Measurements from ENCODE around the gene MAP4K5. TPM values are rescaled to one million over a fixed set of nuclear protein-coding genes. Genes with fewer than 3 reads are reported as not detected.

The MAP4K5 gene
- total and polyA plus RNA-seq, 4 donors, result 12.4 to 105 (median 30.2) TPM

DNA sequence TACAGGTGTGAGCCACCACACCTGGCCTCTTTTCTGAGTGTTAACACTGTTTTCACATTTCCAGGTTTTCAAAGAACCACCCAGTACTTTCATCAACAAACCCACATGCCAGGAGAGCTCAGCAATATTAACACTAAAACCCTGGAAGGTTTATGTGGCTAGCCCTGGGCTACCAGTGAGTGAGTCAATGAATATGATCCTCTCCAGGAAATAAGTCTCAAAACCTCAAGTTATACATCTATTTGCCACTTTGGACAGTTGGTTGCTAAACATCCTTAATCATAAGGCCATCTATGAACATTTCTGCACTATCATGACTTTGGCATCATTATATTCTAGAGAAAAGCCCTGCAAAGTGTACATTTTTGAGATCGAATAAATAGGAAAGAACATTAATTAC is 129.4 kb downstream of the MAP4K5 start:
- WGBS, 2 donors, result 44 to 63% methylated on average over 1 of the region's 1 CpG
- H3K36me3 ChIP-seq (ENCODE audit: control insufficient read depth in 4 of 4, insufficient read depth in 4 of 4, low read length in 4 of 4), result no peaks in the 10 kb centered on the region
- H3K27ac ChIP-seq (ENCODE audit: low read depth in 1 of 2, low read length in 1 of 2), result no peak overlapping the region
- no peak for DNase-seq
- no peaks in the 10 kb centered on the region for H3K9me3 ChIP-seq (ENCODE audit: control insufficient read depth in 4 of 4, insufficient read depth in 3 of 4, low read length in 3 of 4)
- no peaks in the 10 kb centered on the region for H3K27me3 ChIP-seq (ENCODE audit: control insufficient read depth in 3 of 3, insufficient read depth in 3 of 3, low read length in 2 of 3)
- ATAC-seq (ENCODE audit: insufficient read depth, low FRiP score), result no peak
- no peak overlapping the region for H3K4me3 ChIP-seq
- H3K4me1 ChIP-seq (ENCODE audit: control insufficient read depth in 5 of 5, insufficient read depth in 5 of 5, low read length in 5 of 5), result peaks cover 0 to 46% (median 5%) of the 10 kb centered on the region in 5 donors
- no peak overlapping the region for H3K9ac ChIP-seq (ENCODE audit: insufficient read depth in 1 of 2, low read length in 2 of 2)
- TF ChIP-seq, protein P1, sequence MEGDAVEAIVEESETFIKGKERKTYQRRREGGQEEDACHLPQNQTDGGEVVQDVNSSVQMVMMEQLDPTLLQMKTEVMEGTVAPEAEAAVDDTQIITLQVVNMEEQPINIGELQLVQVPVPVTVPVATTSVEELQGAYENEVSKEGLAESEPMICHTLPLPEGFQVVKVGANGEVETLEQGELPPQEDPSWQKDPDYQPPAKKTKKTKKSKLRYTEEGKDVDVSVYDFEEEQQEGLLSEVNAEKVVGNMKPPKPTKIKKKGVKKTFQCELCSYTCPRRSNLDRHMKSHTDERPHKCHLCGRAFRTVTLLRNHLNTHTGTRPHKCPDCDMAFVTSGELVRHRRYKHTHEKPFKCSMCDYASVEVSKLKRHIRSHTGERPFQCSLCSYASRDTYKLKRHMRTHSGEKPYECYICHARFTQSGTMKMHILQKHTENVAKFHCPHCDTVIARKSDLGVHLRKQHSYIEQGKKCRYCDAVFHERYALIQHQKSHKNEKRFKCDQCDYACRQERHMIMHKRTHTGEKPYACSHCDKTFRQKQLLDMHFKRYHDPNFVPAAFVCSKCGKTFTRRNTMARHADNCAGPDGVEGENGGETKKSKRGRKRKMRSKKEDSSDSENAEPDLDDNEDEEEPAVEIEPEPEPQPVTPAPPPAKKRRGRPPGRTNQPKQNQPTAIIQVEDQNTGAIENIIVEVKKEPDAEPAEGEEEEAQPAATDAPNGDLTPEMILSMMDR (IDR thresholded peaks at IDR 0.05; ENCODE audit: control extremely low read depth, extremely low read depth), result no peak

DNA sequence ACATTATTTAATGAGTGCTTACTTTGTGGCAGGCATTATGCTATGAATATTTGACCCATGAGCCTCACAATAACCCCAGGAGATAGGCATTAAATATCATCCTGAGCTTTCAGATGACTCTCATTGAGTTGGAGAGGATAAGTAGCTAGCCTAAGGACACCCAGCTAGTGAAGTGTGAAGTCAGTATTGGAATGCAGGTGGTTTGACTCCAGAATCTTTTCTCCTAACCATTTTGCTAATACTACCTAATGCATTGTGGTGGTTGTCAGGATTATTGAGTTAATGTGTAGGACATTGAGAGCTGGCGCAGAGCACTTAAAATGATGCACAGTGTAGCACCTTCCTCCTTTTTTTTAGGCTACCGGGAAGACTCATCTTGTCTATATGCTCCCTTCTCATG is 131.9 kb downstream of the MAP4K5 start:
- Histone ChIP-seq H3K4me3 (no peak overlapping the region), H3K36me3 (ENCODE audit: control insufficient read depth in 4 of 4, insufficient read depth in 4 of 4, low read length in 4 of 4) (no peaks in the 10 kb centered on the region), H3K9me3 (ENCODE audit: control insufficient read depth in 4 of 4, insufficient read depth in 3 of 4, low read length in 3 of 4) (no peaks in the 10 kb centered on the region), H3K27ac (ENCODE audit: low read depth in 1 of 2, low read length in 1 of 2) (no peak overlapping the region), H3K27me3 (ENCODE audit: control insufficient read depth in 3 of 3, insufficient read depth in 3 of 3, low read length in 2 of 3) (no peaks in the 10 kb centered on the region), H3K4me1 (ENCODE audit: control insufficient read depth in 5 of 5, insufficient read depth in 5 of 5, low read length in 5 of 5) (peaks cover 3 to 54% (median 7%) of the 10 kb centered on the region in 5 donors), H3K9ac (ENCODE audit: insufficient read depth in 1 of 2, low read length in 2 of 2) (peak overlapping the region in 1 of 2 donors; percentile 11)
- TF ChIP-seq, protein P1 (IDR thresholded peaks at IDR 0.05; ENCODE audit: control extremely low read depth, extremely low read depth), result no peak
- WGBS, 2 donors, result 96 to 97% methylated on average over 2 of the region's 2 CpGs
- DNase-seq (no peak), ATAC-seq (ENCODE audit: insufficient read depth, low FRiP score) (no peak)

DNA sequence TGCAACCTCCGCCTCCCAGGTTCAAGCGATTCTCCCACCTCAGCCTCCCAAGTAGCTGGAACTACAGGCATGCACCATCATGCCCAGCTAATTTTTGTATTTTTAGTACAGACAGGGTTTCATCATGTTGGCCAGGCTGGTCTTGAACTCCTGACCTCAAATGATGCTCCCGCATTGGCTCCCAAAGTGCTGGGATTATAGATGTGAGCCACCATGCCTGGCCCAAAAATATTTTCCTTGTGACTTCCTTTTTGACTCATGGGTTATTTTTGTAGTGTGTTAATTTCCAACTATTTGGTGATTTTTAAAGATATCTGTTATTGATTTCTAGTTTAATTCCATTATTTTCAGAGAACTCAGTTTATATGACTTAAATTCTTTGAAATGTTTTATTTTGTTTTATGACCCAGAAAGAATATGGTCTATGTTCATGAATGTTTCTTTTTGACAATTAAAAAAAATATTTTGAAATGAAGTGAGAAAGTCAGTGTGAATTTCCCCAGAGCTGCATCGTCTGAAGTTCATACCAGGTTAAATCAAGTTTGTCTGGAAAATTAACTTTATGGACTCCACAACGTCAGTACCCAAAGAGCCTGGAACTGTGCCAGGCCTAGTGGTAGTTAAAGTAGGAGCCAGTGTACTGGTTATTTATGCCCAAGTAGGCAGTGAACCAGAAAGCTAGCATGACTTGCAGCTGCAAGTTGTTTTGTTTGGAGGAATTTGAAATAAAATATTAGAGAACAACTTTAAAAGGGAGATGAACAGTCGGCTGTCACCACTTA is 132.9 kb downstream of the MAP4K5 start:
- H3K9ac ChIP-seq (ENCODE audit: insufficient read depth in 1 of 2, low read length in 2 of 2), result peak overlapping the region in 1 of 2 donors; percentile 11
- H3K4me1 ChIP-seq (ENCODE audit: control insufficient read depth in 5 of 5, insufficient read depth in 5 of 5, low read length in 5 of 5), result peaks cover 3 to 53% (median 7%) of the 10 kb centered on the region in 5 donors
- WGBS, 2 donors, result 69 to 77% methylated on average over 6 of the region's 6 CpGs
- no peaks in the 10 kb centered on the region for H3K36me3 ChIP-seq (ENCODE audit: control insufficient read depth in 4 of 4, insufficient read depth in 4 of 4, low read length in 4 of 4)
- H3K27me3 ChIP-seq (ENCODE audit: control insufficient read depth in 3 of 3, insufficient read depth in 3 of 3, low read length in 2 of 3), result no peaks in the 10 kb centered on the region
- no peaks in the 10 kb centered on the region for H3K9me3 ChIP-seq (ENCODE audit: control insufficient read depth in 4 of 4, insufficient read depth in 3 of 4, low read length in 3 of 4)
- peak in 2 of 3 donors; percentile 48 to 54 for DNase-seq
- no peak for ATAC-seq (ENCODE audit: insufficient read depth, low FRiP score)
- TF ChIP-seq, protein P1 (IDR thresholded peaks at IDR 0.05; ENCODE audit: control extremely low read depth, extremely low read depth), result no peak
- H3K27ac ChIP-seq (ENCODE audit: low read depth in 1 of 2, low read length in 1 of 2), result no peak overlapping the region
- H3K4me3 ChIP-seq, result no peak overlapping the region

Measured in lung (tissue), 12 donors.